OCI-LY7 (cell line): Measurements from ENCODE around the gene SPOPL. TPM values are rescaled to one million over a fixed set of nuclear protein-coding genes. Genes with fewer than 3 reads are reported as not detected.

ENCODE experiments used
- BruUV-seq: library from RNA; stranded (reverse); fragments of 400-500 nt; replicated peaks from 2 replicates; lab custom pipeline; 2021; lab: Mats Ljungman, UMichigan
- CTCF ChIA-PET: fragments of 300-600 bp; sonication (Branson Sonifier 250); formaldehyde crosslinking; loops from one replicate; lab custom pipeline; 2022; ENCODE audit warnings: antibody characterized with exemption; ENCODE audit not compliant: unreplicated experiment; lab: Charles Lee
- POLR2A ChIA-PET: fragments of 300-600 bp; sonication (Branson Sonifier 250); formaldehyde crosslinking; loops from one replicate; lab custom pipeline; 2022; ENCODE audit warnings: antibody characterized with exemption; lab: Charles Lee
- DNase-seq: peaks from one replicate; pipeline ENCODE4 v3.0.0-alpha.2; 2015; ENCODE audit warnings: low spot score
- H2AFZ ChIP-seq: fragments of 200-600 bp; sonication (generic), shearing (Covaris generic); 2 replicates; pipeline ENCODE4 v1.6.1; 2014; ENCODE audit warnings: mild to moderate bottlenecking, antibody characterized with exemption, low read length, moderate library complexity
- H3K27ac ChIP-seq: fragments of 200-600 bp; sonication (generic); 2 replicates; pipeline ENCODE4 v1.5.1; 2014; ENCODE audit warnings: mixed run types, low read depth, mild to moderate bottlenecking, moderate library complexity, low read length, inconsistent platforms; ENCODE audit not compliant: poor library complexity, severe bottlenecking
- H3K36me3 ChIP-seq: fragments of 200-600 bp; sonication (generic); 2 replicates; pipeline ENCODE4 v1.6.1; 2014; ENCODE audit warnings: mild to moderate bottlenecking, antibody characterized with exemption, low read length, moderate library complexity, mixed read lengths; ENCODE audit not compliant: insufficient read depth
- H3K4me1 ChIP-seq: fragments of 200-600 bp; sonication (generic); 2 replicates; pipeline ENCODE4 v1.5.1; 2014; ENCODE audit warnings: mild to moderate bottlenecking, low read length; ENCODE audit not compliant: insufficient read depth, poor library complexity, severe bottlenecking
- H3K4me2 ChIP-seq: fragments of 200-600 bp; sonication (generic); 2 replicates; pipeline ENCODE4 v1.6.1; 2014; ENCODE audit warnings: mild to moderate bottlenecking, low read length
- H3K4me3 ChIP-seq: fragments of 200-600 bp; sonication (generic); 2 replicates; pipeline ENCODE4 v1.5.1; 2014; ENCODE audit warnings: mild to moderate bottlenecking, low read depth, low read length; ENCODE audit not compliant: poor library complexity, severe bottlenecking
- H3K79me2 ChIP-seq: fragments of 200-600 bp; sonication (generic); 2 replicates; pipeline ENCODE4 v1.6.1; 2016; ENCODE audit warnings: low read depth, mild to moderate bottlenecking, low read length, moderate library complexity, mixed read lengths; ENCODE audit not compliant: insufficient read depth
- H3K9me2 ChIP-seq: fragments of 200-600 bp; sonication (generic); 2 replicates; pipeline ENCODE4 v1.6.1; 2016; ENCODE audit warnings: mild to moderate bottlenecking, low read length, mixed read lengths; ENCODE audit not compliant: insufficient read depth
- H3K9me3 ChIP-seq: fragments of 200-600 bp; sonication (generic); 2 replicates; pipeline ENCODE4 v1.6.1; 2014; ENCODE audit warnings: mild to moderate bottlenecking, mixed run types, low read length, mixed read lengths
- H4K20me1 ChIP-seq: fragments of 200-600 bp; sonication (generic); 2 replicates; pipeline ENCODE4 v1.6.1; 2014; ENCODE audit warnings: mild to moderate bottlenecking, antibody characterized with exemption, low read length, moderate library complexity, mixed read lengths; ENCODE audit not compliant: insufficient read depth
- EZH2phosphoT487 ChIP-seq: fragments of 200-600 bp; sonication (generic); IDR thresholded peaks from 2 replicates; pipeline ENCODE4 v1.6.1; 2018; ENCODE audit warnings: low read depth, borderline replicate concordance, mild to moderate bottlenecking, mixed run types, antibody characterized with exemption, low read length, moderate library complexity, mixed read lengths
- intact Hi-C: fragments of 100-400 bp; cut with micrococcal nuclease; formaldehyde crosslinking; loops from one replicate; pipeline ENCODE4 v1.10.0; 2022; ENCODE audit not compliant: unreplicated experiment
- total RNA-seq, 2 experiments: library from RNA; depleted of rRNA in 1 of 2; stranded (reverse); fragments of >200 nt in 1 of 2; shearing (Covaris generic) in 1 of 2; gene quantifications; 2 replicates each; pipeline ENCODE4 v1.2.3, GENCODE V29; 2014 to 2022
- TF ChIP-seq, protein P1 (sequence below): fragments of 200-600 bp; sonication (generic); conservative IDR thresholded peaks from 2 replicates; pipeline ENCODE4 v1.5.1; 2014; ENCODE audit warnings: mild to moderate bottlenecking, antibody characterized with exemption, low read length, moderate library complexity, mixed read lengths

The SPOPL gene
- total RNA-seq, 2 experiments from 2014 or later, result 11.4 to 18.3 TPM

DNA sequence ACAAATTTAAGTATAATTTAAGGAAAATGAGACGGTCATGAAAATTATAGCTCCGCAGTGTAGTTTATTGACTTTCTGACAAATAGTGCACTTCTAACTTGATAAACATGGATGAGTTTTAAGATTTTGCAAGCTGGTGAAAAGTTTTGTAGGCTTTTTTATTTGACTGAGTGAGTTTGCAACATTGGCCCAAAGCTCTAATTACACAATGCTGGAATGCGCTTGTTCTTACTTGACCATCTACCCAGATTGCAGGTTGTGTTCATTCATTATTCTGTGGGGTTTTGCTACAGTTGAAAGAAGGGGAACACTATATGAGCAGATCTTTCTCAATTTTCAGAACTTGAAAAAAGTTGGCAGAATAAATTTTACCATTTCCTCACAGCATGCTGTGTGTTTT lies 13.5 kb downstream of the SPOPL start:
- H3K4me2 ChIP-seq, result no peak overlapping the region
- no peaks in the 10 kb centered on the region for H3K4me1 ChIP-seq
- intact Hi-C loops, result no loop called here
- no peak overlapping the region for H3K4me3 ChIP-seq
- POLR2A ChIA-PET, result interaction anchor here (0.9 to 1.7 kb wide), 6 partner anchors 10 to 72 kb away, joined by 3 to 8 read pairs (median 6); no protein-coding TSS in a partner anchor
- CTCF ChIA-PET, result no interaction called here
- no peaks in the 10 kb centered on the region for H3K9me2 ChIP-seq
- H3K36me3 ChIP-seq, result peaks cover 15% of the 10 kb centered on the region
- peaks cover 94% of the 10 kb centered on the region for H3K79me2 ChIP-seq
- no peak for TF ChIP-seq EZH2phosphoT487
- TF ChIP-seq, protein P1, sequence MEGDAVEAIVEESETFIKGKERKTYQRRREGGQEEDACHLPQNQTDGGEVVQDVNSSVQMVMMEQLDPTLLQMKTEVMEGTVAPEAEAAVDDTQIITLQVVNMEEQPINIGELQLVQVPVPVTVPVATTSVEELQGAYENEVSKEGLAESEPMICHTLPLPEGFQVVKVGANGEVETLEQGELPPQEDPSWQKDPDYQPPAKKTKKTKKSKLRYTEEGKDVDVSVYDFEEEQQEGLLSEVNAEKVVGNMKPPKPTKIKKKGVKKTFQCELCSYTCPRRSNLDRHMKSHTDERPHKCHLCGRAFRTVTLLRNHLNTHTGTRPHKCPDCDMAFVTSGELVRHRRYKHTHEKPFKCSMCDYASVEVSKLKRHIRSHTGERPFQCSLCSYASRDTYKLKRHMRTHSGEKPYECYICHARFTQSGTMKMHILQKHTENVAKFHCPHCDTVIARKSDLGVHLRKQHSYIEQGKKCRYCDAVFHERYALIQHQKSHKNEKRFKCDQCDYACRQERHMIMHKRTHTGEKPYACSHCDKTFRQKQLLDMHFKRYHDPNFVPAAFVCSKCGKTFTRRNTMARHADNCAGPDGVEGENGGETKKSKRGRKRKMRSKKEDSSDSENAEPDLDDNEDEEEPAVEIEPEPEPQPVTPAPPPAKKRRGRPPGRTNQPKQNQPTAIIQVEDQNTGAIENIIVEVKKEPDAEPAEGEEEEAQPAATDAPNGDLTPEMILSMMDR, result no peak
- H3K9me3 ChIP-seq, result no peaks in the 10 kb centered on the region; the same call in 1 of the 2 replicates
- no peak for DNase-seq
- H2AFZ ChIP-seq, result no peak overlapping the region
- BruUV-seq, result no TSS peak
- H4K20me1 ChIP-seq, result peaks cover 20% of the 10 kb centered on the region
- H3K27ac ChIP-seq, result no peak overlapping the region

DNA sequence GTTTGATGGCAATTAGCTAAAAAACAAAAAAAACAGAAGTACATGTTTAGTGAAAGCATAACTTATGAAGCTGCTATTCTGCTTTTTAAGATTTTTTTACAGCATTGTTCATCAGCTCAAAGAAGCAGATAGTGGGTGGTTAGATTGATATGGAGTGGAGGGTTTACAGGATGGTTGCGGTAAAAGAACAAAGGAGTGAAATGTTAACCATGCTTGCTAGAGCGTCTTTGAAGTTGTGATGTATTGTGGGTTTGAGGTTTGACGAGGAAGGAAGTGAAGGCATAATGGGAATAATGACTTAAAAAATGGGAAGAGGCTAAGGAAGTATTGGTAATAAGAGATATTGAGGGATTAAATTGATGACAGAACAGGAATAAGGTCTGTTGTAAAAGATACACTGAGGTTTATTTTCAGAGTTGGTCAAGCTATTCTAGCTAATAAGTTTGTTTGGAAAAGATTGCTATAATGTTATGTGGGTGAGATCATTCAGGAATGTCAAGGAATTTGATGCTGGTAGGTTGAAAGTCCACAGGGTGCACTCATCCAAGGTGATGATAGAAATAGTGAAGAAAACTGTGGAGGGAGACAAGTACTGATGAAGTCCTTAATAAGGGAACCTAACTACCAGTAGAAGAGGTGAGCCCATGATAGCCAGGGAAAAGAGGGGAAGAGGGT lies 14.6 kb downstream of the SPOPL start:
- intact Hi-C loops, result no loop called here
- no TSS peak for BruUV-seq
- Histone ChIP-seq H4K20me1 (peaks cover 25% of the 10 kb centered on the region), H3K4me2 (no peak overlapping the region), H3K4me3 (no peak overlapping the region), H3K79me2 (peaks cover 94% of the 10 kb centered on the region), H3K4me1 (no peaks in the 10 kb centered on the region), H3K9me2 (no peaks in the 10 kb centered on the region), H2AFZ (no peak overlapping the region), H3K9me3 (no peaks in the 10 kb centered on the region), H3K27ac (no peak overlapping the region), H3K36me3 (peaks cover 11% of the 10 kb centered on the region)
- ChIA-PET CTCF (no interaction called here), POLR2A (interaction anchor here (0.5 to 1.7 kb wide), 6 partner anchors 9 to 71 kb away, joined by 3 to 8 read pairs (median 6); no protein-coding TSS in a partner anchor)
- TF ChIP-seq EZH2phosphoT487, result no peak
- TF ChIP-seq, protein P1, result no peak
- DNase-seq, result no peak

DNA sequence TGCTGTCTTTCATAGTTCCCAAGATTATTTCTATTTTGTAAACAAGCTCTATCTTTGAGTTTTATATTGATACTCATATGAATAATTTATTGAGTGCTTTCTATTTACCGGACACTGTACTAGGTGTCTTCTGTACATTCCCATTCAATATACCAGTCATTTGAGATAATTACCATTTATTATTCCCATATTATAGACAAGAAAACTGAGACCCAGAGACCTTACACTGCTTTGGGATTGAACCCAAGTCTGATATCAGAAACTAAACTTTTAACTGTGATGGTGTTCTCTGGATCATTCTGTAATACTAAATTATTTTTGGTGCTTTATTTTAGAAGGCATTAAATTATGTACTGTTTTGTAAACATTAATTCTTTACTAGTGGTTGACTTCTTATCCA lies 17.3 kb downstream of the SPOPL start:
- Histone ChIP-seq H3K27ac (no peak overlapping the region), H3K4me2 (no peak overlapping the region), H3K79me2 (peaks cover 85% of the 10 kb centered on the region), H3K4me1 (peaks cover 12% of the 10 kb centered on the region), H4K20me1 (peaks cover 25% of the 10 kb centered on the region), H3K9me3 (no peaks in the 10 kb centered on the region), H3K9me2 (no peaks in the 10 kb centered on the region), H3K4me3 (no peak overlapping the region), H2AFZ (no peak overlapping the region), H3K36me3 (0 out of 2 replicates have a peak, but pooled peaks cover 11% of the 10 kb centered on the region)
- intact Hi-C loops, result no loop called here
- ChIA-PET POLR2A (interaction anchor here (1.9 kb wide), 1 partner anchor 10 kb away, joined by 11 read pairs; no protein-coding TSS in a partner anchor), CTCF (interaction anchor here (1.4 kb wide), 1 partner anchor 10 kb away, joined by 3 read pairs; no protein-coding TSS in a partner anchor)
- BruUV-seq, result no TSS peak
- DNase-seq, result no peak
- TF ChIP-seq EZH2phosphoT487, result no peak
- TF ChIP-seq, protein P1, result no peak
